Fibroblast of pulmonary artery (primary cell): Measurements from ENCODE around the gene SMARCAL1.

Experiments
- DNase-seq: peaks from one replicate; pipeline ENCODE4 v3.0.0-alpha.2; 2010; ENCODE audit warnings: low read depth
- H3K4me3 ChIP-seq: replicated peaks from 2 replicates; pipeline ENCODE4 v1.5.1; 2011; ENCODE audit warnings: low read depth, mild to moderate bottlenecking, control low read depth, low read length, moderate library complexity
- TF ChIP-seq, protein P1 (sequence below): IDR thresholded peaks from 2 replicates; pipeline ENCODE4 v1.5.1; 2011; ENCODE audit warnings: mild to moderate bottlenecking, control low read depth, low read length, inconsistent platforms; ENCODE audit errors: missing control alignments

SMARCAL1 gene

DNA sequence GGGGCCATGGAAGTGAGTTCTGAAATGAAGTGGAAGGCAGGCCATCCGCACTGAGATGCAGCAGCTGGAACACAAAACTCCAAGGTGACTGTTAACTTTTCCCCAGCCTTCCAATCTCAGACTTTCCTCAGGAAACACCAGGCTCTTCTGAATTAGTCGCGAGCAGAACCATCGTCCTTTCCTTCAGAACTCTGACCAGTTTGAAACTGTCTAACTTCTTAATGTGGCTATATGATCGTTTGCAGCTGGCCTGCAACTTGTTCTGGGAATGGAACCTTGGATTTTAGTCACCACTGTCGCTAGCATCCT, 85.7 kb downstream of the SMARCAL1 start:
- TF ChIP-seq, protein P1, sequence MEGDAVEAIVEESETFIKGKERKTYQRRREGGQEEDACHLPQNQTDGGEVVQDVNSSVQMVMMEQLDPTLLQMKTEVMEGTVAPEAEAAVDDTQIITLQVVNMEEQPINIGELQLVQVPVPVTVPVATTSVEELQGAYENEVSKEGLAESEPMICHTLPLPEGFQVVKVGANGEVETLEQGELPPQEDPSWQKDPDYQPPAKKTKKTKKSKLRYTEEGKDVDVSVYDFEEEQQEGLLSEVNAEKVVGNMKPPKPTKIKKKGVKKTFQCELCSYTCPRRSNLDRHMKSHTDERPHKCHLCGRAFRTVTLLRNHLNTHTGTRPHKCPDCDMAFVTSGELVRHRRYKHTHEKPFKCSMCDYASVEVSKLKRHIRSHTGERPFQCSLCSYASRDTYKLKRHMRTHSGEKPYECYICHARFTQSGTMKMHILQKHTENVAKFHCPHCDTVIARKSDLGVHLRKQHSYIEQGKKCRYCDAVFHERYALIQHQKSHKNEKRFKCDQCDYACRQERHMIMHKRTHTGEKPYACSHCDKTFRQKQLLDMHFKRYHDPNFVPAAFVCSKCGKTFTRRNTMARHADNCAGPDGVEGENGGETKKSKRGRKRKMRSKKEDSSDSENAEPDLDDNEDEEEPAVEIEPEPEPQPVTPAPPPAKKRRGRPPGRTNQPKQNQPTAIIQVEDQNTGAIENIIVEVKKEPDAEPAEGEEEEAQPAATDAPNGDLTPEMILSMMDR: no peak
- peak; percentile 20 for DNase-seq
- peak overlapping the region; percentile 91 for H3K4me3 ChIP-seq

DNA sequence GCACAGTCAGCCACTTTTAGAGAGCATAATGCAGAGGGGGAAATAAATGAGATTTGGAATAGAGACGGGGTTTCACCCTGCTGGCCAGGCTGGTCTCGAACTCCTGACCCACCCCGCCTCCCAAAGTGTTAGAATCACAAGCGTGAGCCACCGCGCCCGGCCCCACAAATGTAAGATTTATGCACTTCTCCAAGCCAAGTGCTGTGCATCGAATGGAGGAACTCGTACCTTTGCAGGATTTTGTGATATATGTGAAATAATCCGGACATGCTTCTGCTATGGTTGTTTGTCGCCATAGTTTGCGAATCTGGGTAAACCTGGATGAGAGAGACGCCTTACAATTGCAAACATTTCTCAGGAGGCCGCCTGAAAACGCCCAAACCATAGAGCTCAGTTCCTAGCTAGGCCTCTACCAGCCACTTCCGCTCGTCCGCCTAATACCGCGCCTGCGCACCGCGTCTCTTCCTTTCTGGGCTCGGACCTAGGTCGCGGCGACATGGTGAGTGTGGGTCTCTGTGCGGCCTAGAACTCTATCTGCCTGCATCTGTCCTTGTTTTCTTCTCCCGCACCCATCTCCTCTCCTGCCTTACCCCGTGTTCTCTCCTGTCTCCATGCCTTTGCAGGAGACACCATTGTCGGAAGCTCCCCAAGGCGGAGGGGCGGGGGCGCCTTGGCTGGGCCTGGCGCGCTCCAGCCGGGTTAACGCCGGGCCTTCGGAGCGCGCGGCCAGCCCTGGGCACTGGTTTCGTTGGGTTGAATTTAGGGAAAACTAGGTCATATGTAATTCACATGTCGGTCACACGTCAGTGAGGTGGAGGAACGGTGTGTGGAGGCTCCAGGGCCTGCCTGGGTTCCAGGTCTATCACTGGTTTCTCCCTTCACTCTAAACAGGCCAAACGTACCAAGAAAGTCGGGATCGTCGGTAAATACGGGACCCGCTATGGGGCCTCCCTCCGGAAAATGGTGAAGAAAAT, 86.4 kb downstream of the SMARCAL1 start, which contains the start of gene RPL37A:
Gene RPL37A (plus strand): TSS at position 466 of the 974 bp plus-strand sequence. CDS start 31 bp downstream, at position 497.
- TF ChIP-seq, protein P1: no peak
- H3K4me3 ChIP-seq: peak within 1 kb of the TSS; percentile 91
- peak; percentile 98 for DNase-seq

DNA sequence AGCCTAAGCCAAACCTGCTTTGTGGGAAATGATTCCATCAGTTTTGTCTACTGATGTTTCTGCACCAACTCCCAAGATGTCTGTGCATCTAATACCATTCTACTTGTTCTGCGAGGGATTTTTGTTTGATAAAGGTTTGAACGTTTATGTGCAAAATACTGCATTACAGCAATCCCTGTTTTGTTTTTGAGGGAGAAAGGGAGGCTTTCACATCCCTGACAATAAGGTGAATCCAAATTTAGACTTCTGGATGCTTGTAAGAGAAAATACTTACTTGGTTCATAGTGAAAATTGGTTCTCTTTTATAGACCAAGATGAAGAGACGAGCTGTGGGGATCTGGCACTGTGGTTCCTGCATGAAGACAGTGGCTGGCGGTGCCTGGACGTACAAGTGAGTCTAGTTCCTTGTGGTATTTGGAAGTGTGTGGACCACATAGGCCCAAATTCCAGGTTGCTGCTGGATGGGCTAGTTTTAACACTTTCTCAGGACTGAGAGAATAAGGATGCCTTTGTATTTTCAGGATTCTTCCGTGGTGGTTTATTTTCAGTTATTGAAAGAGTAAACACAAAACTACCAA, 87.4 kb downstream of the SMARCAL1 start:
- peak overlapping the region; percentile 91 for H3K4me3 ChIP-seq
- TF ChIP-seq, protein P1: no peak
- DNase-seq: no peak

DNA sequence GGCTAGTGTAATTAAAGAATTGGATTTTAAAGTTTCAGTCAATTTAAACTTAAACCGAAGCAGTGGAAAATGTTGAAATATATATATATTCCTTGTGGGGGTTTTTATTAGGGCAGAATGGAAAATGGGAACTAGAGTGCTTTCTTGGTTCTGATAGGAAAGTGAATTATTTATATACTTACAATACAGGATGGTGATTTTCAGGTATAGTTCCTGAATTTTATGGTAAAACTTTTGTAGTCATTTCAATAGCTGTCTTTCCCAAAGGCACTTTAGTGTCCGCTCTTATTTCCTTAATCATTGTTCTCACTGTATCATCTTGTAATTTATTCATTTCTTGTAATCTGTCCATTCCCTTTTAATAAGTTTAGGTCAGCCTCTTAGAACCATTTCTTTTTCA, 88.3 kb downstream of the SMARCAL1 start:
- H3K4me3 ChIP-seq: peak overlapping the region; percentile 91
- DNase-seq: no peak
- TF ChIP-seq, protein P1: no peak

DNA sequence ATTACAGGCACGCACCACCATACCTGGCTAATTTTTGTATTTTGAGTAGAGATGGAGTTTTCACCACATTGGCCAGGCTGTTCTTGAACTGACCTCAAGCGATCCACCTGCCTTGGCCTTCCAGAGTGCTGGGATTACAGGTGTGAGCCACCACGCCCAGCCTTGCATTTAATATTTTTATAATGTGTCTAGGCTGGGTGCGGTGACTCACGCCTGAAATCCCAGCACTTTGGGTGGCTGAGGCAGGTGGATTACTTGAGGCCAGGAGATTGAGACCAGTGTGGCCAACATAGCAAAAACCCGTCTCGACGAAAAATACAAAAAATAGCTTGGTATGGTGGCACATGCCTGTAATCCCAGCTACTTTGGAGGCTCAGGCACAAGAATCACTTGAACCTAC, 89.6 kb downstream of the SMARCAL1 start:
- TF ChIP-seq, protein P1: no peak

DNA sequence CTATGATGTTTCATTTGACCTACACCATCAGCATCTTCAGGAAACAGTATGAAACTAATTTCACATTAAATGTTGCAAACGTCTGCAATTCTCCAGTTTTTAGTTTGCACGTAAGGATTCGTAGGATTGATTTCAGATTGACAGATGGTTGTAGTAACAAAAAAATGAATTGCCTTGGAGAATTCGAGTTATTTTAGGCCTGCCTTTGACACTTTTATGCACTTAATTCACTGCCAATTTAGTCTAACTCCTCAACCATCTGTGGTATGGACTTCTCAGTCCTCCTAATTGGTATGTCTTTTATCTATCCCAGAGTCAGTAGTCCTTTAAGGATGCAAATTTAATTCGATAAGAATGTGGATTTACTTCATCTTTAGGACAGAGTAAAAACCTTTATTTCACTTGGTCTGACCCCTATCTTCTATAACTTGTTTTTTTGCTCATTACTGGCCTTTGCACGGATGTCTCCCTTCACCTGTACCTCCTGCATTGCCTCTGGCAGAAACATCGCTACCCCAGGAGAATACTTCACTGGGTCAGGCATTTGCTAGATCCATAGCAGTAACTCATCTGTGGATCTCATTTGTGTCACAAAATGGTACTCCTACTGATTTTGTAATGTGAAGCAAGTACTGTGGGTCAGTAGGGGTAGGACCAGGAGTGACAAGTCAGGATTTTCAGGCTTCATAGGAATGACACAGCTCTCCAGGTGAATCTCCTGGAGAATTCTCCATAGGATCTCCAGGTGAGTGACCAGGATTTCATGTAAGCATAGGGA, 90.3 kb downstream of the SMARCAL1 start:
- TF ChIP-seq, protein P1: no peak
- DNase-seq: no peak
- H3K4me3 ChIP-seq: no peak overlapping the region

More for the DNA sequence above, 89.6 kb downstream of the SMARCAL1 start:
- DNase-seq: no peak
- no peak overlapping the region for H3K4me3 ChIP-seq
